Measurements from ENCODE around the gene CABP7. TPM values are rescaled to one million over a fixed set of nuclear protein-coding genes. Genes with fewer than 3 reads are reported as not detected.

CABP7 gene
- total RNA-seq, 1 donor from 2014 or later, result 14.6 TPM

- H3K27ac Mint-ChIP-seq (ENCODE audit: unreplicated experiment), result no peak overlapping the region
- H3K4me1 Mint-ChIP-seq (ENCODE audit: low read depth, unreplicated experiment), result peaks cover 6% of the 10 kb centered on the region
- peaks cover 6% of the 10 kb centered on the region for H3K27me3 Mint-ChIP-seq (ENCODE audit: unreplicated experiment)
Observed at GRCh38 chr22:29726512-29727130, 6.8 kb downstream of the CABP7 start.

GRCh38 chr22:29727131-29727523 lies 7.3 kb downstream of the CABP7 start:
- Mint-ChIP-seq H3K4me3 (ENCODE audit: unreplicated experiment) (no peak overlapping the region), H3K4me1 (ENCODE audit: low read depth, unreplicated experiment) (peaks cover 6% of the 10 kb centered on the region), H3K36me3 (ENCODE audit: unreplicated experiment) (no peaks in the 10 kb centered on the region), H3K9me3 (ENCODE audit: unreplicated experiment) (peaks cover 15% of the 10 kb centered on the region), H3K27me3 (ENCODE audit: unreplicated experiment) (peaks cover 9% of the 10 kb centered on the region), H3K27ac (ENCODE audit: unreplicated experiment) (no peak overlapping the region)
- peak; percentile 73 for DNase-seq
- peak; percentile 20 for TF ChIP-seq CTCF (IDR thresholded peaks at IDR 0.05; ENCODE audit: partially characterized antibody, unreplicated experiment)

More at GRCh38 chr22:29726512-29727130, 6.8 kb downstream of the CABP7 start:
- Mint-ChIP-seq H3K4me3 (ENCODE audit: unreplicated experiment) (no peak overlapping the region), H3K36me3 (ENCODE audit: unreplicated experiment) (no peaks in the 10 kb centered on the region), H3K9me3 (ENCODE audit: unreplicated experiment) (peaks cover 13% of the 10 kb centered on the region)
- DNase-seq, result peak; percentile 64
- no peak for TF ChIP-seq CTCF (IDR thresholded peaks at IDR 0.05; ENCODE audit: partially characterized antibody, unreplicated experiment)

- no peak overlapping the region for H3K27ac Mint-ChIP-seq (ENCODE audit: unreplicated experiment)
- H3K4me1 Mint-ChIP-seq (ENCODE audit: low read depth, unreplicated experiment), result peaks cover 7% of the 10 kb centered on the region
- H3K9me3 Mint-ChIP-seq (ENCODE audit: unreplicated experiment), result peaks cover 11% of the 10 kb centered on the region
- peaks cover 12% of the 10 kb centered on the region for H3K27me3 Mint-ChIP-seq (ENCODE audit: unreplicated experiment)
- DNase-seq, result no peak
- TF ChIP-seq CTCF (IDR thresholded peaks at IDR 0.05; ENCODE audit: partially characterized antibody, unreplicated experiment), result no peak
- no peak overlapping the region for H3K4me3 Mint-ChIP-seq (ENCODE audit: unreplicated experiment)
- no peaks in the 10 kb centered on the region for H3K36me3 Mint-ChIP-seq (ENCODE audit: unreplicated experiment)
Observed at GRCh38 chr22:29729161-29729560, 9.4 kb downstream of the CABP7 start.

GRCh38 chr22:29731058-29731850 lies 11.5 kb downstream of the CABP7 start:
- Mint-ChIP-seq H3K9me3 (ENCODE audit: unreplicated experiment) (peaks cover 6% of the 10 kb centered on the region), H3K4me3 (ENCODE audit: unreplicated experiment) (no peak overlapping the region)
- no peak for DNase-seq

More at GRCh38 chr22:29731058-29731850, 11.5 kb downstream of the CABP7 start:
- H3K36me3 Mint-ChIP-seq (ENCODE audit: unreplicated experiment), result no peaks in the 10 kb centered on the region
- no peak overlapping the region for H3K27ac Mint-ChIP-seq (ENCODE audit: unreplicated experiment)
- TF ChIP-seq CTCF (IDR thresholded peaks at IDR 0.05; ENCODE audit: partially characterized antibody, unreplicated experiment), result no peak
- H3K4me1 Mint-ChIP-seq (ENCODE audit: low read depth, unreplicated experiment), result peaks cover 4% of the 10 kb centered on the region
- H3K27me3 Mint-ChIP-seq (ENCODE audit: unreplicated experiment), result peaks cover 11% of the 10 kb centered on the region

Measured in glutamatergic neuron (in vitro differentiated cells).